Ishikawa (cell line): ENCODE results near the gene FGFBP1.

ENCODE experiments used
- CEBPB ChIP-seq: IDR thresholded peaks from 2 replicates; pipeline ENCODE4 v1.6.1; 2012
- CREB1 ChIP-seq: IDR thresholded peaks from 2 replicates; pipeline ENCODE4 v1.6.1; 2012; ENCODE audit warnings: low read depth
- FOXM1 ChIP-seq: IDR thresholded peaks from 2 replicates; pipeline ENCODE4 v1.6.1; 2012; ENCODE audit warnings: low read depth, borderline replicate concordance
- RAD21 ChIP-seq: IDR thresholded peaks from 2 replicates; pipeline ENCODE4 v1.6.1; 2012; ENCODE audit warnings: low read depth
- TAF1 ChIP-seq: IDR thresholded peaks from 2 replicates; pipeline ENCODE4 v1.6.1; 2012; ENCODE audit warnings: low read depth, mild to moderate bottlenecking

DNA sequence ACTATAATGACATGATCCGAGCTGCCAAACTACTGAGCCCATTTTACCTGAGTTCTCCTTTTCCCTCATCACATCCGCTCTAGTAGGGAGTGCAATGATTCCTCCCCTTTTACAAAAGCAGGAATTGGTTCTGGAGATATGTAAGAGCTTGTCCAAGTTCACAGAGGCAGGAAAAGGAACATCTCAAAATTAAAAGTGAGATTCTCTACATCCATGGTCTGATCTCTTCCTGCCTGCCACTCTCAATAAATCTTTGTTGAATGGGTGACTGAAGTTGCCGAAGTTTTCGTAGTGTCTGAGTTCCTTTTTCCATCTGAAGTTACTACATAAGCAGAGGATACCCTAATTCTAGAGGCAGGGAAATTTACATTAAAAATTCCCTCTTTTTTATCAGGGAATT lies at the start of gene FGFBP1:
- TF ChIP-seq RAD21 (no peak), TAF1 (no peak), CREB1 (no peak), CEBPB (no peak), FOXM1 (no peak)
